ENCODE measurements around the gene LPAR3. TPM values are rescaled to one million over a fixed set of nuclear protein-coding genes. Genes with fewer than 3 reads are reported as not detected.
"Not testable (repeated sequence)": the region's sequence is repeated elsewhere in the genome, so short reads cannot be mapped to it uniquely, and the experiment has no call there.

The LPAR3 gene
- polyA plus RNA-seq, 3 donors: 1.1 to 1.4 (median 1.2) TPM

DNA sequence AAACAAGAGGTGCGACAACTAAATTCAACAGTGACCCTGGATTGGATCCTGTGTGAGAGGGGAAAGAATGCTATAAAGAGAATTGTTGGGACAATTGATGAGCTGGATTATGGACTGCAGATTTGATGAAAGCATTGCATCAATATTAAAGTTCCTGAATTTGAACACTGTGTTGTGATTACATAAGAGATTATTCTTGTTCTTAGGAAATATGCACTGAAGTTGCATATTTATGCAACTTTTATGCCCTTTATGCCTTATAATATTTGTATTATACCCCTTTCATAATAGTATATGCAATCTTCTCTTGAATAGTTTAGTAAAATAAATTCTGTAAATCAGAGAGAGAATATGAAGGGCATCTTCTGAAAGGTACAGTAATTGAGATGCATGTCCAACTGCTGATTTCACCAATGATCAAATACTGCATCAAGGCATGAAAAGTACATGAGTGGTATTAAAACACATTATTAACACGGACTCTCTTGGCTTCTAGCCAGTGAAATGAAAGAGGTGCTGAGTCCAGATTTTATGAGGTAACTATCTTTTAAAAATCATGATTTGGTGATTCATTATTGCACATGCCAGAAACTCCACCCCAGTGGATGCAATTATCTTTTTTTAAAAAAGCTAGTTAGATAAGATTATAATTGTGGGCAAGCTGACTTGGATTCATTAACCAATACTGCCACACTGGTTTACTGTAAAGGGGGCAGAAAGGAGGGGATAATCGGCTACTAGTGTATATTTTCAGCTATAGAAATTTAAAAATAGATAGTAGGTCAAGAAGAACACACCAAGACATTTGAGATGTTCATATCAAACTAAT lies 19.9 kb upstream of the LPAR3 start:
- no peak for DNase-seq (ENCODE audit: extremely low read depth in 1 of 11, low read depth in 9 of 11, low spot score in 4 of 11)

DNA sequence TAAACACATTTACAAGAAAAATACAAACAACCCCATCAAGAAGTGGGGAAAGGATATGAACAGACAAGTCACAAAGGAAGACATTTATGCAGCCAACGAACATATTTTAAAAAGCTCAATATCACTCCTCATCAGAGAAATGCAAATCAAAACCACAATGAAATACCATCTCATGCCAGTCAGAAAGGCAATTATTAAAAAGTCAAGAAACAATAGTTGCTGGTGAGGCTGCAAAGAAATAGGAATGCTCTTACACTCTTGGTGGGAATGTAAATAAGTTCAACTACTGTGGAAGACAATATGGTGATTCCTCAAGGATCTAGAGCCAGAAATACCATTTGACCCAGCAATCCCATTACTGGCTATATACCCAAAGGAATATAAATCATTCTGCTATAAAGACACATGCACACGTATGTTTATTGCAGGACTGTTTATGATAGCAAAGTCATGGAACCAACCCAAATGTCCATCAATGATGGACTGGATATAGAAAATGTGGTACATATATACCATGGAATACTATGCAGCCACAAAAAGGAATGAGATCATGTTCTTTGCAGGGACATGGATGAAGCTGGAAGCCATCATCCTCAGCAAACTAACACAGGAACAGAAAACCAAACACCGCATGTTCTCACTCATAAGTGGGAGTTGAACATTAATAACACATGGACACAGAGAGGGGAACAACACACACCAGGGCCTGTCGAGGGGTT lies 15.9 kb upstream of the LPAR3 start:
- DNase-seq (ENCODE audit: extremely low read depth in 1 of 11, low read depth in 9 of 11, low spot score in 4 of 11): not testable (repeated sequence)

DNA sequence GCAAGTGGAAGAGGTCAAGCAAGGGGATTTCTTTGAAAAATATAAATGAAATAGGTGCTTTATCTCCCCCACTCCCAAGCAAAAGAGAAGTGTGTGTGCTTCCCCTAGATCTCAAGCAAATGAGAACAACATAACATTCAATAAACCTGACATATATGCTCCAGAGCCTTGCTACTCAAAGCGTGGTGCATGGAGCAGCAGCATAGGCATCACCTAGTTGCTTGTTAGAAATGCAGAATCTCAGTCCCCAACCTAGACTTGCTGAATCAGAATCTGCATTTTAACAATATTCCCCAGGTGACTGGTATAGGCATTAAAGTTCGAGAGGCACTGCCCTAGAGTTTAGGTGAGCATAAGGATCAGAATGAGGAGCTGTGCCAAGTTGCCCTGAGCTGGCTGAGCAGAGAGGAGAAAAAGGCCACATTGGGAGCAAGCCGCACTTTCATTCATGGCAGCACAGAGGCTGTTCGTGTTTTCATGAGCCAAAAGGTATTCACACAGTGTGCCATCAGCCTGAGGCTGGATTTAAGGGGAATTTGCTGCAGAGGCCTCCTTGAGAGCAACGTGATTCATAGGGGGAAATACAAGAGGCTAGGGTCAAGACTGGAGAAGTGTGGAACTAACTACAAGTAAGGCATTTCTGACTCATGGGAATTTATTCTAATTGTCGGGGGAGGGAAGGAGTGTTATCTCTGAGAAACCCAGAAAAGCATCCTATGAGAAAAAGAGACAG lies 14.3 kb upstream of the LPAR3 start:
- DNase-seq (ENCODE audit: extremely low read depth in 1 of 11, low read depth in 9 of 11, low spot score in 4 of 11): no peak

DNA sequence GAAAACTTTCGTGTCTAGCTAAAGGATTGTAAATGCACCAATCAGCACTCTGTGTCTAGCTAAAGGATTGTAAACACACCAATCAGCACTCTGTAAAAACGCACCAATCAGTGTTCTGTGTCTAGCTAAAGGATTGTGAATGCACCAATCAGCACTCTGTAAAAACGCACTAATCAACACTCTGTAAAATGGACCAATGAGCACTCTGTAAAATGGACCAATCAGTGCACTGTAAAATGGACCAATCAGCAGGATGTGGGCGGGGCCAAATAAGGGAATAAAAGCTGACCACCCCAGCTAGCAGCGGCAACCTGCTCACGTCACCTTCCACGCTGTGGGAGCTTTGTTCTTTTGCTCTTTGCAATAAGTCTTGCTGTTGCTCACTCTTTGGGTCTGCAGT lies 9.7 kb upstream of the LPAR3 start:
- DNase-seq (ENCODE audit: extremely low read depth in 1 of 11, low read depth in 9 of 11, low spot score in 4 of 11): not testable (repeated sequence)

DNA sequence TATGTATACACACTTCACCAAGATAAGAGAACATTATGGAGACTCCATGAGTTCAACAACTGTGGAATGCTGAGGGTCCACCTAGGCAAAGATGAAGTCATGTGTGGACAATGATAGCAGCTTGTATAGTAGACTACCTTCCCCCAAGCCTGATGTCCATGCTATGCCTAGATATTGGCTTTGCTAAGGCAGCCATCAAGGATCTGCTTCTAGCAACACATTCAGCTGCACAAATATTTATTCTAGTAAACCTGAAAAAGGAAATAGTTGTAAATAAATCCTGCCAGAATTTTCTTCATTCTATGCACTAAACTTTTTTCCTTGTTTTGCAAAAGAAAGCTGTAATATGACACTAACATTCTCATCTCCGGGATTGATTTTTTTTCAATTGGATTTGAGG lies 7.0 kb upstream of the LPAR3 start:
- DNase-seq (ENCODE audit: extremely low read depth in 1 of 11, low read depth in 9 of 11, low spot score in 4 of 11): no peak

DNA sequence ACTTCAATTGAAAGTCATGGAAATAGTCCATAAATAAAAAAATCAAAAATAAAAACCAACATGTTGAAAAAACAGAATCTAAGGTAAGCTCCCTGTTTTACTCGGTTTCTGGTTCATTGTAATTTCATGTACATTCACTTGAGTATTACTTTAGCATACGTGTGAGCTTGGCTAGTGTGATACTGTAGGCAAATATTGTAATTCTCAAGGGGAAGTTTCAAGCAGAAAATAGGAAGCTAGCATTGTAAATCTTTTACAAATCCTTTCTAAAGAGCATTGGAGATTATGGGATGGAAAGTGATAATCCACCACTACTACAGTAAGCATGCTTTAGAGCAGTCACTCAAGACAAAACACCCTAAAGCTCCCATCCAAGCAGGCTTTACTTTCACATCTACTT lies 3.3 kb upstream of the LPAR3 start:
- no peak for DNase-seq (ENCODE audit: extremely low read depth in 1 of 11, low read depth in 9 of 11, low spot score in 4 of 11)

DNA sequence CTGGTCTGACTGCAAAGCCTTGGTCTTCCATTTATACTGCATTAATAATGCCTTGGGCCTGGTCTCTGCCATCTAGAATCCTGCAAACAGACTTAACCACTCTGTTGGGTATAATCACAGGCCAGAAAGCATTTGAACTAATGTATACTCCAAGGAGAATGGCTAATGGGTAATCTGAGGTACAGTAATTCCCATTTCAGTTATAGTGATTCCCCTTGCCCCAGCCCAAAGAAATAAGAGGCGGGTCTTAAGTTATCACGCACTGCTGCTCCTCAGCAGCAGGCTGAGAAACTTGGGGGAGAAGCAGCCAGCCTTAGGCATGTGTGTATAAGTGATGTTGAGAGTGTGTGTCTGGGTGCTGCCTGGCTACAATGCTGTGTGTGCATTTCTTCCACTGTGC lies 2.4 kb downstream of the LPAR3 start:
- peak in 1 of 11 donors; percentile 8 for DNase-seq (ENCODE audit: extremely low read depth in 1 of 11, low read depth in 9 of 11, low spot score in 4 of 11)

DNA sequence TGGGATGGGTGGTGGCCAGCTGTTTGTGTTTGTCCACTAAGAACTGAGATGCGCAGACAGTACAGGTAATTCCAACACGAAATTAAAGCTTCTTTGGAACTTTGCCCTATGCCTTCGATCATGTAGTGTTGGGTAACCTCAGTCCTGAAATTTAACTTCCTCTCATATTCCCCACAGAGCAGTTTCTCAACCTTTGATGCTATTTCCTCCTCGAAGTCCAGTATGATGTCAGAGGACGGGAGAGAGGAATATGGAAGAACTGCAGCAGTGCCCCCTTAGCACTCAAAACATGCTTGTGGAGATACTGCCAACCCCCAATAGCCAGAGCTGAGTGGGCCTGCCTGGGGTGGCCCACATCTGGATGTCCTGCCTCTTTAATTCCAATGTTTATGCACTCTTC lies 3.6 kb downstream of the LPAR3 start:
- DNase-seq (ENCODE audit: extremely low read depth in 1 of 11, low read depth in 9 of 11, low spot score in 4 of 11): no peak

DNA sequence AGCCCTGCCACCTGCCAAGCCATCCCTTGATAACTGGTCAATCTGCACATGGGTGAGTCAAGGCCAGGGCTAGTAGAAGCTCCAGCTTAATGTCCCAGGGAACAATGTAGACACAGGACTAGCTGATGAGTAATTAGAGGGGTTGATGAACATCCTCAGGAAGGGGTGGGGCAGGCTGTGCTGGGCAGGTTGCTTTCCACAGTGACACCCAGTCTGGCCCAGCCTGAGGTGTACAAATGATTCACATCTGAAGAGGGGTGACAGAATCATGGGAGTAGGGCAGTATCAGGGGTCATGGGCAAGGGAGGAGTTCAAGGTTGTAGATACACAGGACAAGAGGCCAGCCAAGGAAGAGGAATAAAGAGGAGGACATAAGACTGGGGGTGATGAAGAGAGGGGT lies 4.3 kb downstream of the LPAR3 start:
- no peak for DNase-seq (ENCODE audit: extremely low read depth in 1 of 11, low read depth in 9 of 11, low spot score in 4 of 11)

DNA sequence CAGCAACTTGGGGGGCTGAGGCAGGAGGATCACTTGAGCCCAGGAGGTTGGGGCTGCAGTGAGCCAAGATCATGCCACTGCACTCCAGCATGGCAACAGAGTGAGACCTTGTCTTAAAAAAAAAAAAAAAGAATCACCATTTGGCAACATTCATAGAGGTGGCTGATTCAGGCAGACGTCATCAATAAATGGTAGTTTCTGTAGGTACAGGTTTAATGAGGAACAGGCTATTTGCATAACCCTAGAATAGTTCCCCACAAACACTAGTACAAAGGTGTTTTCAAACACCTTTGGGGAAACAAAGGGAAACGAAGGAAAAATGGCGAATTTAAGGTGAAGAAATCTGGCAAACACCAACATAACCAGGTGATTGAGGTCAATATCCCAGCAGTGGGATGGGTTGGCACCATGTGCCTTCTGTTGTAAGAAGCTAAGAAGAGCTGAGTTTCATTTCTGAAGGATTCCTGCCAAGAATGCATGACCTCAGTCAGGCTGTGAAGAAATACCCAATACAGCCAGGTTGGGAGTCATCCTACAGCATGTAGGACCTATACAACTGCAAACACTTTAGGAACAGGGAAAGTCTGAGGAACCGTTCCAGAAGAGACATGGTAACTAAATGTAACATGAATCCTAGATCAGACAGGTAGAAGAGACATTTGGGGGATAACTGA lies 5.6 kb downstream of the LPAR3 start:
- no peak for DNase-seq (ENCODE audit: extremely low read depth in 1 of 11, low read depth in 9 of 11, low spot score in 4 of 11)

DNA sequence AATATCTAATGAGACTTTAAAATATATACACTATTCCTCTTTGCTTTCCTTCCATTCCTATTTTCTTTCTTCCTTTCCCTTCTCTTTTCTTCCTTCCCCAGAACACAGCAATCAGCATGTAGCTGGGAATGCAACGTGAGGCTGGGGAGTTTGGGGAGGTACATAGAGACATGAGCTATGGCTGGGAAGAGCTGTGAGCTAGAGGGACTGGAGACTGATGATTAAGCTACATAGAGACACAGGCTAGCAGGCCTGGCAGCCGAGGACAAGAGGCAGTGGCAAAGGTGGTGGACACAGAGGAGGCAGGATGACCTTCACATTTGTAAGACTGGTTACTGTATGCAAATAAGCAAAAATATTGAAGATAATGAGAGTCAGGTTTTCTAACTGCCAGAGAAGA lies 7.5 kb downstream of the LPAR3 start:
- no peak for DNase-seq (ENCODE audit: extremely low read depth in 1 of 11, low read depth in 9 of 11, low spot score in 4 of 11)

DNA sequence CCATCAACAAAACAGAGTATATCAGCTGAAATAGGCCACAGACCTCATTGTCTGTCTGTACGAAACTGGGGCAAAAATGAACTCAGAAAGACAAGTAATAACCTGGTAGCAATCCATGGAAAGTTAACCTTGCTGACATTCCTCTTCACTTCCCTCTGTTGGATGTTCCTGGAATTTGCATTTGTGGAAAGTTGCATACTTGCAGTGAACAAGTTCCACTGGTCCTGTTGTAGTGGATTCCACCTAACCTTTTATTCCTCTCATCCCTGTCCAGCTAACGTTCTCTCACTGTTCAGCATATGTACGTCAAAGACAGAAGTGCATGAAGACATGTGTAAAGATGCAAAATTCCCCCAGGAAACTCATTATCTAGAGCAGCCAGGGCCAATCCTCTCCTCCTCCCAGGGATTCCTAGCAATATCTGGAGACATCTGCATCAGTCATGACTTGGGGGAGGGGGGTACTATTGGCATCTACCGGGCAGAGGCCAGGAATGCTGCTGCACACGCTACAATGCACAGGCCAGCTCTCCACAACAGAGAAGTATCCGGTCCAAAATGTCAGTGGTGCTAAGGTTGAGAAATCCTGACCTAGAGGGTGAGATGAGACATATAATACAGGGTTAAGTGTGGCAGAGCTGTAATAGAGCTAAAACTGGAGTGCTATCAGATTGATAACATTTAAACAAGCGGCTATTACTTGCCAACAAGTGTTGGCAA lies 8.2 kb downstream of the LPAR3 start:
- DNase-seq (ENCODE audit: extremely low read depth in 1 of 11, low read depth in 9 of 11, low spot score in 4 of 11): no peak

DNA sequence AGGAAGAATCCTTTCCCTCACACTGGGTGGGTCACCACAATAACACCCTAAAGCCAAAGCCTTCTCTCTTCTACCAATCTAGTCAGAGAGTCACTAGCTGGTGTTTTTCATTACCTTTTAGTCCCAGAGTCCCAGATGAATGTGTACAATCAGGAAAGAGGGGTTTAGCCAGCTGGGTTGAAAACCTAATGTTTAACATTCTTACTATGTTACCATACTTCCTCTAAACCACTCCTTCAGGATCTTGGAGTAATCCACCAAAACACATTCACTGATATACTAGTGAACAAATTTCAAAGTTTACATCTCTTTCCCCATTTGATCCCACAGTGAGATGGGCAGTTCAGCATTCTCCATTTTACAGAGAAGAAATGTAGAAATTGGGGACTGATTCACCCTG lies 9.7 kb downstream of the LPAR3 start:
- no peak for DNase-seq (ENCODE audit: extremely low read depth in 1 of 11, low read depth in 9 of 11, low spot score in 4 of 11)

DNA sequence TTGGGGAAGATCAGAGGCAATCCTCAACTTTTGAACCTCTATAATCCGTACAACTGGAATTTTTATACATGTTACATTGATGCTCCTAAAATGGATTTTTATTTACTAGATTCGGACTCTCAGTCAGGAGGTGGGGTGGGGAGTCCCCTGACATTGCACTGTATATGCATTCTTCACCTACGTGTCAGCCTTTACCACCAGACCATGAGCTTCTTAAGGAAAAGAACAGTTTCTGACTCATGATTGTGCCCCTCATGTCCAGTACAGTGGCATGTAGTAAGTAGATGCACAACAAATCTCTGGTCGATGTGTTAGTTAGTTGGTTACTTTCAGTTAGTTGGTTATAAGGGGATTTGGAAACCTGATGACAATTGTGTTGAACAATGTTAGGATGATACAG lies 15.4 kb downstream of the LPAR3 start:
- no peak for DNase-seq (ENCODE audit: extremely low read depth in 1 of 11, low read depth in 9 of 11, low spot score in 4 of 11)

DNA sequence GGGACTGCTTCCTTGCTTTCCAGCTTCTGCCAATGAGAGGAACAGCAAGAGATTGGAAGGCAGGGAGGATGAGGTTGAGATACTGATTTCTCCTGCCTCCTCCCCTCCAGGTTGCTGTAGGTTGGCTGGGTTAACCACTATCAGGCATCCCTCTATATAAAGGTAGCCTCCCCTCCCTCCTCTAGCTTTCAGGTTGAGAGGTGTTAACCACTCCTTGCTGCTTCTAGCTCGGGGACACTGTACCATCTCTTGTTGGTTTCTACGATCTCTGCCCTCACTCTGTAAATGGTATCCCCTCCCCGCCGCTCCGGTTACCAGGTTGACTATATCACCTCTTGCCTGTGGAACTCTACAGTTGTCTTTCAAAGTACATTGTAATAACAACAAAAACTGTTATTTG lies 16.7 kb downstream of the LPAR3 start:
- no peak for DNase-seq (ENCODE audit: extremely low read depth in 1 of 11, low read depth in 9 of 11, low spot score in 4 of 11)

DNA sequence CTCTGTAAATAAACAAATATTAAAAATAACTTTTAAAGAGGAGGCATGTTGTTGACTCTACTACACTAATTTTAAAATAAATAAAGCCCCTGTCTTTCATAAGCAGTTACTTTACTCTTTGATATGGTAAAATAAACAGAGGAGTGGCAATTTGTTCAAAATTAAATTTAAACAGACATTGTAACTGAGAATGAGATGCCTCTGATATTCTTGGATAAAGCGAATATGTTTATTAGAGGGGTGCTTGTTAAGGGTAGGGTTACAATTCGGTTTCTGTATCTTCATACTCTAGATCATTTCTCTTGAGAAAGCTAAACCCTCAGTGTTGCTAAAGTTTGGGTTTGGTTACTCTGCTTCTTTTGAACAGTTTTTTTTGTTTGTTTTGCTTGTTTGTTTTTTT lies 19.6 kb downstream of the LPAR3 start:
- no peak for DNase-seq (ENCODE audit: extremely low read depth in 1 of 11, low read depth in 9 of 11, low spot score in 4 of 11)

DNA sequence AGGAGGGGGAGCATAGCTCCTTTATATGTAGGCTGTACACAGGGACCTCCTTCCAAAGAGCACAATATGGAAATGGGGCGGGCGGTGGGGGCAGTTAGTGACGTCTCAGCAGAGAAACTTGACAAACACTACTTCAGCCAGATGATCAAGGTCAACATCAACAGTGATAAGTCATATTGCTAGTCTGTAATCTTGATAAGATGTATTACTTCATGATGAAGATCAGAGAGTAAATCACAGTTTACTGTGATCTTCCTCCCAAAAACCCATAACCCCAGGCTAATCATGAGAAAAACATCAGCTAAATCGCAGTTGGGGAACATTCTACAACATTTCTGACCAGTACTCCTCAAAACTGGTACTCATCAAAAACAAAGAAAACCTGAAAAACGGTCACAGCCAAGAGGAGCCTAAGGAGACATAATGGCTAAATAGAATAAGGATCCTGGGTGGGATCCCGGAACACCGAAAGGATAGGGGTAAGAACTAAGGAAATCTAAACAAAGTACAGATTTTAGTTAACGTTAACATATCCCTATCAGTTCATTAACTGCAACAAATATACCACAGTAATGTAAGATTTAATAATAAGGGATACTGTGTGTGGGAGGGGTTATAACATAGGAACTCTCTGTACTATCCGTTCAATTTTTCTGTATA lies 20.2 kb downstream of the LPAR3 start:
- DNase-seq (ENCODE audit: extremely low read depth in 1 of 11, low read depth in 9 of 11, low spot score in 4 of 11): no peak

DNA sequence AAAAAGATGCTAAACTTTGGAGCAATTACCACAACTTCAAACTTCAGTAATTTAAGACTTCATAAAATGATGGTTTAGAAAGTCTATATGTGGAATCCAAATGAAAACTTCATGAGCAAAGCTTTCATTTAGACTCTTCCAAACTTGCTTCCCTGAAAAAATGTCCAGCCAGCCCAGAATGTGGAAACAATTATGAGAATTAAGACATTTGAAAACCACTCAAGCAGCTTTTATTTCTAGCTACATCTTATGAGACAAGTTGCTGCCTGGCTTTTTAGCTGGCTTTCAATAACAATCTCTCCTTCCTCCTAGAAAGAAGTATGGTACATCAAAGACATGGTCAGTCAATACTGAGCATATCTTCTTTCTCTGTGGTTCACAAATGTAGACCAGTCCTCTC lies 21.8 kb downstream of the LPAR3 start:
- no peak for DNase-seq (ENCODE audit: extremely low read depth in 1 of 11, low read depth in 9 of 11, low spot score in 4 of 11)
